Right lobe of liver (tissue), 4 donors: Measurements from ENCODE around the gene PRR7.
A peak's percentile ranks its signal among the peaks of the same experiment; 100 is the strongest.

Source experiments
- POLR2A ChIP-seq: fragments of 450-650 bp; IDR thresholded peaks from one replicate; pipeline ENCODE4 v1.6.1; 2017; ENCODE audit warnings: antibody characterized with exemption, mild to moderate bottlenecking
- TF ChIP-seq, protein P1 (sequence below), 4 donors: fragments of 200-600 bp in 3 of 4; fragments of 450-650 bp in 1 of 4; IDR thresholded peaks; one replicate each; pipeline versions ENCODE4 v1.5.1 to v1.8.0; 2016 to 2022; ENCODE audit warnings: antibody characterized with exemption in 4 of 4, mild to moderate bottlenecking in 2 of 4
- donor health status: DM: no; HTN: no; CAD: no.
- donor health status: DM: no; HTN: no; CAD: no.
- donor health status: DM: no; HTN: yes; CAD: no.

DNA sequence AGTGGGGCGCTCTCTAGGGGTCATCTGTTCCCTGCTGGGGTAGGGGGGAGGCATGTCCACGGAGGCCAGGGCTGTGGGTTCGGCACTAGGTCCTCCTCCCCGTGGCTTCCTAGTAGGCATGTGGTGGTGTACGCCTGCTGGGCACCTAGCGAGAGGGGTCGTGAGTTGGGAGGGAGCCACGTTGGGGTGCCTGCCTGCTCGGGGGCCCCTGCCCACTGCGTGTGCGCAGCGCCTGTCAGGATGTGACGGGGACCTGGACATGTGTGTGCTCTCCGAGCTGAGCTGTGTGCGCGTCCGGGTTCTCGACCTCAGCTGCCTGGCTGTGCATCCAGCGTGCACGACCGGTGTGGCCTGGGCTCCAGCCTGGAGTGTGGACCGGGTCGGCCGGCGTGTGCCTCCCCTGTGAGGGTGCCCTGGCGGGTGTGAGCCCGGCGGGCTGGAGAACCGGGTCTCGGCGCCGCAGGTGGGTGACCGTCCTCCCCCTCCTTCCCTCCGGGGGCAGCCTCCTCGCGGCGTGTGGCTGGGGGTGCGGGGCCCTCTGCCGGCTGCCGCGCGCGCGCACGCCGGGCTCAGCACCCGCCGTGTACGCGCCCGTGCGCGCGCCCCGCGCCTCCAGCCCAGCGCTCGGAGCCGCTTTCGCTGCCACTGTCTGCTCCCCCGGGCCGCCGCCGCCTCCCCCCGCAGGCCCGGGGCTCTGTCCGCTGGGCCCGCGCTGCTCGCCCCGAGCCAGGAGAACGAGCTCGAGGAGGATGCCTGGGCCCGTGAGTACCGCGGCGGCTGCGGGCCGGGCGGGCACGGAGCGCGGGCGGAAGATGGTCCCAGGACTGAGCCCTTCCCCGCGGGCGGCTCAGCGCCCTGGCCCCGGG is at the start of gene PRR7:
- TF ChIP-seq, protein P1, sequence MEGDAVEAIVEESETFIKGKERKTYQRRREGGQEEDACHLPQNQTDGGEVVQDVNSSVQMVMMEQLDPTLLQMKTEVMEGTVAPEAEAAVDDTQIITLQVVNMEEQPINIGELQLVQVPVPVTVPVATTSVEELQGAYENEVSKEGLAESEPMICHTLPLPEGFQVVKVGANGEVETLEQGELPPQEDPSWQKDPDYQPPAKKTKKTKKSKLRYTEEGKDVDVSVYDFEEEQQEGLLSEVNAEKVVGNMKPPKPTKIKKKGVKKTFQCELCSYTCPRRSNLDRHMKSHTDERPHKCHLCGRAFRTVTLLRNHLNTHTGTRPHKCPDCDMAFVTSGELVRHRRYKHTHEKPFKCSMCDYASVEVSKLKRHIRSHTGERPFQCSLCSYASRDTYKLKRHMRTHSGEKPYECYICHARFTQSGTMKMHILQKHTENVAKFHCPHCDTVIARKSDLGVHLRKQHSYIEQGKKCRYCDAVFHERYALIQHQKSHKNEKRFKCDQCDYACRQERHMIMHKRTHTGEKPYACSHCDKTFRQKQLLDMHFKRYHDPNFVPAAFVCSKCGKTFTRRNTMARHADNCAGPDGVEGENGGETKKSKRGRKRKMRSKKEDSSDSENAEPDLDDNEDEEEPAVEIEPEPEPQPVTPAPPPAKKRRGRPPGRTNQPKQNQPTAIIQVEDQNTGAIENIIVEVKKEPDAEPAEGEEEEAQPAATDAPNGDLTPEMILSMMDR (IDR thresholded peaks at IDR 0.05): peak in 3 of 4 donors; percentile 6 to 26 (median 25)
- peak; percentile 52 for TF ChIP-seq POLR2A
